Activated CD4-positive, alpha-beta T cell treated with anti-CD3 and anti-CD28 coated beads for 48 hours (primary cell): ENCODE data around the gene RAB36.

Experiments used
- DNase-seq: peaks from one replicate; pipeline ENCODE4 v3.0.0-alpha.2; 2020

Gene RAB36

DNA sequence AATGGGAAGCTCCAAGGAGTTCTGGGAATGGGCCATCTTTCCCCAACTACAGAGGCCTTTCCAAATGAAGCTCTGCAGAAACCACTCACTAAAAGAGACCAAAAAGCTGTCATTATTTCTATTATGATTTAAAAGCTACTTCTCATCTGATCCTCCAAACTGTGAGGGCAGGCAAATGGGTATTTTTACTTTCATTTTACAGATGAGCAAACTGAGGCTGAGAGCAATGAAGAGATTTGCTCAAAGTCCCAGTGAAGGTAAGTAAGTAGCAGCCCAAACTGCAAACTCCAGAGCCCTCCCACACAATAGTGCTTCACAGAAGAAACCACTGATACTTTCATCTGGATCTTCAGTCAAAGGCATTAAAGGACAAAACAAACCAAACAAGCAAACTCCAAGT lies 4.9 kb upstream of the RAB36 start:
- DNase-seq = no peak

DNA sequence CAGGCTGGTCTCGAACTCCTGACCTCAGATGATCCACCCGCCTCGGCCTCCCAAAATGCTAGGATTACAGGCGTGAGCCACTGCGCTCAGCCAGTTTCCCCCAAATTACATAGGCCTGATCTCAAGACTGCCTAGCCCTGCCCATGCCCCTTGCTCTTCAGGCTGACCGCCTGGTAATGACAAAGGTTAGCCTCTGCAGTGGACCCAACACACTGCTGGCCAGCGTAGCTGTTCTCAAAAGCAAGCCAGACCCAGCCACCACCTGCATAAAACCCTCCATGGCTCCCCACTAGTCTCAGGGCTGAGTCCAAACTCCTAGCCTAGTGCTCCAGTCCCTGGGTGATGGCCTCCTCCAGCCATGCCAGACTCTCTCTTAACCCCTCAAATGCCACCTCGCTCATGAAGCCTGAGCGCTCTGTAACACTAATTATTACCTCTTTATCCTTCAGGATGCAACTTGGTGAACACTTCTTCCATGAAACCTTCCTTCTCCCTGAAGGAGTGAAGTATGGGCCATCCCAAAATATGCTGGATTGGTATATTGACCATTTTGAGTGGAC lies 2.7 kb upstream of the RAB36 start:
- DNase-seq = no peak

DNA sequence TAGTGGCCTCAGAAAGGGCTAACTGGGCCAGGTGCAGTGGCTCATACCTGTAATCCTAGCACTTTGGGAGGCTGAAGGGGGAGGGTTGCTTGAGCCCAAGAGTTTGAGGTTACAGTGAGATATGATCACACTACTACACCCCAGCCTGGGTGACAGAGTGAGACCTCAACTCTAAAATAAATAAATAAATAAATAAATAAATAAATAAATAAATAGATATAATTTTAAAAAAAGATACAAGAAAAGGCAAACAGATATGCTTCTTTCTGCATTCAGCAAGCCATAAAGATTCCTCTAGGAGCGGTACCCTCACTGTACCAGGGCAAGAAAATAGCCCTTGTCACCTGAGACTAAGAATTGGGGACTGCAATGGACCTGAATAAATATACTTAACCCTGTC lies 2.2 kb upstream of the RAB36 start:
- no peak for DNase-seq

DNA sequence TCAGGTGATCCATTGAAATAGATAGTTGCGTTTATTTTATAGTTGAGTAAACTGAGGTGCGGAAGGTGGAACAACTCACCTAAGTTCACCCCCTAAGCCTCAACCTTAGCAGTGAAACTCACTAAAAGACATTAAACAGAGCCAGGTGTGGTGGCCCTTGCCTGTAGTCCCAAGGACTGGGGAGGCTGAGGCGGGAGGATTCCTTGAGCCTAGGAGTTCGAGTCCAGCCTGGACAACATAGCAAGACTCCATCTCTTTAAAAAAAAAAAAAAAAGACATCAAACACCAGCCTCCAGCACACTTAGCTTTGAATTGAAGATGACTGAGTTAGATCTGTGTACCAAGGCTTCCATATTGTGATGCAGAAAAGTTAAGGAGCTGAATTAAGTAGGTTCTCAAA lies 845 bp upstream of the RAB36 start:
- no peak for DNase-seq

- DNase-seq = no peak
These were observed 697 bp downstream of the RAB36 start for GRCh38 chr22:23145878-23146470.

GRCh38 chr22:23146478-23147205 lies 1.4 kb downstream of the RAB36 start:
- DNase-seq = no peak

DNA sequence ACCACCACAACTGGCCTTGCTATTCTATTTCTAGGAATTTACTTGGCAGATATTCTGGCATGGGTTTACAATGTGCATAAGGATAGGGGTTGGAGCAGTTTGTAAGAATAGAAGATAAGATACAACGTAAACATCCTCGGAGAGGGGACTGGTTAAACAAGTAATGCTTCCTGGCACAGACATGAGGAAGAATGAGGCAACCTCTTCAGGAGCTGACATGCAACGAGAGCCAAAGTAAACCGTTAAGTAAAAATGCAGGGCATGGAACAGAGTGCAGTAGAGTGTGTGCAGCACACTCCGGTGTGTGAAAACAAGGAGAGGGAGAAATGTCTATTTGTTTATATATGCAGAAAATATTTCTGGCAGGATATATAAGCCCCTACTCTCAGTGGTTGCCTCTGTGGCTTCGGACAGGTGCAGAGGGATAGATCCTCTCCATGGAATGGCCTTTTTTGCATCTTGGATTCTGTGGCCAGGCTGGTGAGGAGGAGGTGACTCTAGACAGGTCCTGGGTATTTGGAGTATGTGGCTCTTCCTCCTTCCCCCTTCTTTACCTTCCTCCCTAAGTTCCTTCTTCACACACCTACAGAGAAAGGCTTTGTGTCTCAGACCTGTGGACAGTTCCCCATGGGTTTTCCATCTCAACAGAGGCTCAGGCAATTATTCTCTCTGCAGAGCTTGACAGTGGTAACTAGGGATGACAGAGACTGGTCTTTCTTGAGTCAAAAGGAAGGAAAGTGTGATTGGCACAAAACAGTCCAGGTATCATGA lies 2.5 kb downstream of the RAB36 start:
- no peak for DNase-seq

DNA sequence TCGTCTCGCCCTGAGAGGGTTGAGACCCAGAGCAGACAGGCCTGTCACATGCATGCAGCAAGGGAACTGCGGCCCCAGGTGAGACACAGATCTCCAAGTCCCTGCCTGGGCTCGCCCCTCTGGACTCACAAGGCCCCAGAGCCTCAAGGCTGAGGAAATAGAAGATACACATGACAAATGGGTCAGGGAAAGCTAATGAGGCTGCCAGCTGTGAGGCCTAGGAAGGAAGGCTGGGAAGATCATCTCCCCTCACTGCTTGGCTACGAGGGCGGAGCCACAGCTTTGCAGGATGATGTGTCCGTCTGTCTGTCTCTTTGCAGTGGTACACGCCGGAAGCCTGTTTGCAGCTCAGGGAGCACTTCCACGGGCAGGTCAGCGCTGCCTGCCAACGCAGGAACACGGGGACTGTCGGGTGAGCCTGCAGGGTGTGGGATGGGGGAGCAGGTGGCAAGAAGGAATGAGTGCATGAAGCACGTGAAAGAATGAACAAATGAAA lies 4.5 kb downstream of the RAB36 start:
- DNase-seq = no peak

DNA sequence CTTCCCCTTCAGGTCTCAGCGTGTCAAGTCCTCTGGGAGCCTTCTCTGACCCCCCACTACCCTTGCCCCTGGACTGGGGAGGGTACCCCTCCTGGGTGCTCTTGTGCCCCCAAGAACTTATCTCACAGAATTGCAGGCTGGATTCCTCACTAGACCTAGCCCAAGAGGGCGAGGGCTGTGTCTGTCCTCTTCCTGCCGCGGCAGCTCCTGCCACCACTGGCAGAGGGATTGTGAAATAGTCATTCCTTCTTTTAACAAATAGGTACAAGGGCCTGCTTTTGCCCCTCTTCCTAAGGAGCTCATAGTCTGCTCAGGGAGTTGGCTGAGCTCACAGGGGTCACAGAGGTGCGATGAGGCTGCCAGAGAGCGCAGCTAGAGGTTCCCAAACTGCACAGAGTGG lies 5.5 kb downstream of the RAB36 start:
- no peak for DNase-seq

GRCh38 chr22:23151827-23152226 lies 6.5 kb downstream of the RAB36 start:
- DNase-seq = no peak

GRCh38 chr22:23152238-23153114 lies 7.2 kb downstream of the RAB36 start:
- no peak for DNase-seq

DNA sequence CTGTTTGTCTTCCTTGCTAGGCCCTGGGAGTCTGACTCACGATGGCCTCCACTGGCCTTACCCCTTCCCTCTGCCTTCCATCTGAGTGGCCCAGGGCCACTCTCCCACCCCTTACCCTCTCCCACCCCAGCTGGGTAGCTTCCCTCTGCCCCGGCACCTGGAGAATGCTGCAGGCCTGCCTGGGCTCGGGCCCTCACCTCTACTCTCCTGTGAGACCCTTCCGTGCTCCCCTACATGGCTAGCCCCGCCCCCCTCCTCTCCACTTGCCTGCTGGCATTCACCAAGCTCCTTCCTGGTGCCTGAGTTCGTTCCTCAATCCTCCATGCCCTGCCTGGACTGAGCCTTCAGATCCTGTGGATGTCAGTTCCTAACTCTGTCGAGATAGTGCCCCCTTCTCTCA lies 8.7 kb downstream of the RAB36 start:
- no peak for DNase-seq

DNA sequence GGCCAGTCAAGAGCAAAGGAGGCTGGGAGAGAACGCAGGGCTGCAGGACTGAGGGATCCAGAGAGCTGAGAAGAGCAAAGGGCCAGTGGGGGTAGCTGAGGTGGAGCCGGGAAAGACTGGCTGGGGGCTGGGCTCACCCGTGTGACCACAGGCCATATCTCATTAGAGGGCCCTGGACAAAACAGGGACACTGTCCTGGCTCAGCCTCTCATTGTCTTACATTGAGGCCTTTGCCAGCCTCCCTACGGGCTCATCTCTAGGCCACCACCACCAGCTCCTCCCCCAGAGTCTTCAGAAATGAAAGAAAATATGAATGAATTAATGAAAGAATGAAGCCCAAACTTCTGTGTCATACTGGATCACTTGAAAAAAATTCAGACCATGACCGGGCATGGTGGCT lies 9.2 kb downstream of the RAB36 start:
- no peak for DNase-seq

DNA sequence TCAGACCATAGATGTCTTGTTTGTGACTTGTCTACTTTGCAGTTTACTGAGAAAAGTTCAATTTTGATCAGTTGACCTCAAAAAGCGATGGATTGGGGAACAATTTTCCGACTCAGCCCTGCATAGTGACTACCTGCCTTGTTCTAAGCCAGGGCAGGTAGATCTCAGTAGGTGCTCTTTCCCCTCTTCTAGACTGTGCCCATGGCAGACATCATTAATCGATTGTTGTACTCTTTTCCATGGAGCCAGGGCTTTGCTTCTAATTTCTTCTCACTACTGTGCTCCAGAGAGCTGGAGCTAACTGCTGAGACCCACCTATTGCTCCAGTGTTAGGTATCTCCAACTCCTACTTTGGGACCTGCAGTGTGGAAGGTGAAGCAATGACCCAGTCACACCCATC lies 9.9 kb downstream of the RAB36 start:
- DNase-seq = no peak

DNA sequence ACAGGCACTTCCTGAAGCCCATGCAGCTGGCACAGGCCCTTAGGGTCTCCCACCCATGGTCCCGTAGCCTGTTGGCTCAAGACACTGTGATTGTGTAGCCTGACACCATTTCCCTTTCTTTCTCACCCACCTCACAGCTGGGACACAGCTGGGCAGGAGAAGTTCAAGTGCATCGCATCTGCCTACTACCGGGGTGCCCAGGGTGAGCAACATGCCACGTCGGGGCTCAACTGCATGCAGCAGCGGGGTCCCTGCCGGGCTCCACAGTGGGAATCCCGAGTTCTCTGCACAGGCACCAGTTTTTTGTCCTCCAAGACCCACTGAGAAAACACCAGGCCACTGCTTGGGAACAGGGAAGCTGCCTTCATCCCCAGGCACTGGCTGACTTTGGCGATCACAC lies 10.6 kb downstream of the RAB36 start:
- no peak for DNase-seq

DNA sequence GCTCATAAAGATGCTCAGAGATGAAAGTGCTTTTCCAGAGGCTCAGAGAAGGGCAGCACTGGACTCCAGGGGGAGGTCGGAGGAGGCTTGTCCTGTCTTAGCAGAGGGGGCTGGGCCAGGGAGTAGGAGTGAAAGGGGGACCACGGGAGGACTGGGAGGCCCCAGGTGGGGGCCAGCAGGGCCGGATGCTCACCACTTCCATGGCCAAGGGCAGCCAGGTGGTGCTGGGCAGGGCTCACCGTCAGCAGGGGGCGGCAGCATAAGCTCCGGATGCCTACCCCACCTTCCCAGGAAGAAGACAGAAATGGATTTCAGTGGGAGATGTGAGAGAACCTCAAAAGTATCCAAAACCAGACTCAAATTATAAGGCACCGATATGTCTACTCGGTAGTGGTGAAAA lies 11.0 kb downstream of the RAB36 start:
- no peak for DNase-seq

DNA sequence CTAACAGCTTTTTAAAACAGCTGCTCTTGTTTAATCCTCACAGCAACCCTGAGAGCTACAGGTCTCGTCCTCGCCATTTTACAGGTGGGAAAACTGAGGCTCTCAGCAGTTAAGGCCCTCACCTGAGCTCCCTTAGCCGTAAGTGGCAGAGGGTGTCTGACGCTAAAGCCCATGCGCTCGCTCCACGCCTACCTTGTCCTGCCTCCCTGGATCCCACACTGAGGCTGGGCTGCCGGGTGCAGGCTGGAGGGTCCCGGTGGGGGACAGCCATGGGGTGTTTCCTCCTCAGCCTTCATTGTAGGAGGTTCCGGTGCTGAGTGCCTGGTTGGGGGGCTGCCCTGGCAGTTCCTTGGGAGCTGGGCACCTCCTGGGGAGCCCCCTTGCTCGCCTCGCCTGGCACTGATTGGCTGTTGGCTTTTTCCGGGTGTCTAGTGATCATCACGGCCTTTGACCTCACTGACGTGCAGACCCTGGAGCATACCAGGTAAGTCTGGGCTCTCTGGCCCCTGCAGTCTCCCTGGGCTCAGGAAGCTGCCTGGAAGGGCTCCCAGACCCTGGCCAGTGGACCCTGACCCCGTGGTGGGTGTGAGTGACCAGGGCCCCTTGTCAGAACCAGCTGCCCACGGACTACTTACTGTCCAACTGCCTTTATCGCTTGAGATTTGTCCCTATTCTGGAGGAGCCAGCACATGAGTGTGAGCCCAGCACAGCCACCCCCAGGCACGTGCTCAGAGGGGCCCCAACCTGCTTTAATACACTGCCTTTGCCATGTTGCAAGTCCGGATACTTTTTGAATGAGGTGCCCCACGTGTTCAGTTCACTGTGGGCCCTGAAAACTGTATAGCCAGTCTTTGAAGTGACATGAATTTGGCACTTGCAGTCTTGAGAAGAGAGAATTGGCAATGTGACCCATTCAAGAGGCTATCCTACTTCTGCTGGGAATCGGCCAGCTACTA lies 12.6 kb downstream of the RAB36 start:
- no peak for DNase-seq

- no peak for DNase-seq
These were observed 13.4 kb downstream of the RAB36 start for GRCh38 chr22:23158516-23159290.

DNA sequence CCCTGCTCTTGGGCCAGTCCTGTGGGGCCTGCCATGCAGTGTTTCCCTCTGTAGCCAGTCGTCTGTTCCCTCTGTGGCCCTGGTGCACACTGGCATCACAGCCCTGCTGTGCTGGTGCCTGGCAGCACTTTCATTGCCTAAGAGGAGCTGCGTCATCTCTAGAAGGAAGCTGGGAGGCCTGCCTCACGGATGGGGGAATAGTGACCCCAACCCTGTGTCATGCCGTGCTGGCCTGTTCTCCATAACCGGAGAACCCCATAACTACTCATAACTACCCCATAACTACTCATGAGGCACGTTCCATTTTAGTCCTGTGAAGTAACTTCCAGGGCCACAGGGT lies 14.0 kb downstream of the RAB36 start:
- no peak for DNase-seq

GRCh38 chr22:23161029-23161428 lies 15.8 kb downstream of the RAB36 start:
- no peak for DNase-seq

- no peak for DNase-seq
These were observed 16.3 kb downstream of the RAB36 start for GRCh38 chr22:23161574-23161973.
